ENCODE data around the gene FBXW5. TPM values are rescaled to one million over a fixed set of nuclear protein-coding genes. Genes with fewer than 3 reads are reported as not detected.

FBXW5 gene
- polyA plus RNA-seq, 3 donors from 2014 or later = 120 to 211 (median 120) TPM

DNA sequence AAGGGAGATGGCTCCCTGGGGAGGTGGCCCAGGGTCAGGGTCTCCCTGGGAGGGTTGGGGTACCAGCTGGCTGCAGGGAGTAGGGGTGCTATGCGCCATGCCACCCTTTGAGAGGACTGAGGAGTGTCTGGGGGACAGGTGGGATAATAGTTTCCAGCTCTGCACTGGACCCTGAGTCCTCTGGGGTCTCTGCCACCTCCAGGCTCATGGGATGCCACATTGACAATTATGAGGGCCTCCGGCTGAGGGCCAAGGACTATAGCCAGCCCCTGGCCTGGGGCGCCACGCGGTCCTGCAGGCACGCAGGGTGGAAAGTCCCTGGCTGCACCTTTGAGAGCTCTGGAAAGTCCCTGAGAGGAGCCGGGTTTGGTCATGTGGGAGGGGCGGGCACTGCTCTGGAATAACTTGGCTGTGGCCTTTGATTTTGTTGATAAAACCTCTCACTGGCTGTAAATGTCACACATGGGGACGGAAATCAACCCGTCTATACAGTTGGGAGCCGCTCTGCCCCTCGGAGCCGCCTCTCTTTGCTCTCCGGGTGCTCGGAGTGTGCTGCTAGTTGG is 42.2 kb downstream of the FBXW5 start:
- Mint-ChIP-seq H3K27ac (peak overlapping the region; percentile 84 to 93 (median 87)), H3K4me3 (peak overlapping the region; percentile 36 to 73 (median 50)), H3K9me3 (no peaks in the 10 kb centered on the region), H3K36me3 (peaks cover 3 to 13% (median 4%) of the 10 kb centered on the region in 3 donors), H3K27me3 (ENCODE audit: low read depth in 3 of 3) (no peaks in the 10 kb centered on the region), H3K4me1 (peaks cover 27 to 28% of the 10 kb centered on the region in 2 donors)
- DNase-seq = peak; percentile 62 to 67 (median 64)

DNA sequence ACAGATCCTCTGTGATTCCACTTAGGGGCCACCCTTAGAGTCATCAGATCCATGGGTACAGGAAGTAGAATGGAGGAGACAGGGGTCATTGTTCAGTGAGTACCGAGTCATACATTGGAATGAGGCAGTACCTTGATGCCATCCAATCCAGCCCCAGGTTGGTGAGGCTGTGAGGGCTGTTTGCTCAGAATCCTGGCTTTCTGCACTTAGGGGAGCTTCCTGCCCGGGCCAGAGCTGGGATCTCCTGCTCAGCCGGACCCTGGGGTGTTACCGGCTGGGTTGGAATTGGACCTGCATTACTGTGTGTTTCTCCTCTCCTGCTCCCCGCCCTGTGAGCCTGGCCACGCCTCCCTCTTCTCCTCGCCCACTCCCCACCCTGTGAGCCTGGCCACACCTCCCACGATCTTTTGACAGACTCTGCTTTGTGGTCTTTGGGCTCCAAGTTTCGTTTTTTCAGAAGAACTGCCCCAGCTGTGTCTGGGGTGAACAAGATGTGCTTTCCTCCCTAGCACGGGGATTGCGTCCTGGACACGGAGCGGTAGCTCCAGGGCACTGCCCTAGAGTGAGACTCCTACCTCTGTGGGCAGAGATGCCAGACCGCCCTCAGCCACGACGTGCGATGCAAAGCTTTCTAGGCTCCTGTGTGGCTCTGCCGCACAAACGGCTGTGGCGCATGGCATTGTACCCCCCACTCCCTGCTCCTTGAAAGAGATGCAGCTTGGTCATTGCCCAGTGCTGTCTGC is 42.9 kb downstream of the FBXW5 start:
- H3K36me3 Mint-ChIP-seq = peaks cover 3 to 13% (median 4%) of the 10 kb centered on the region in 3 donors
- peak overlapping the region in 3 of 5 donors; percentile 21 to 73 (median 36) for H3K4me3 Mint-ChIP-seq
- H3K27me3 Mint-ChIP-seq (ENCODE audit: low read depth in 3 of 3) = peaks cover 0 to 2% (median 0%) of the 10 kb centered on the region in 3 donors
- H3K9me3 Mint-ChIP-seq = no peaks in the 10 kb centered on the region
- DNase-seq = peak in 2 of 3 donors; percentile 22 to 37
- peaks cover 32 to 33% of the 10 kb centered on the region in 2 donors for H3K4me1 Mint-ChIP-seq
- peak overlapping the region; percentile 84 to 93 (median 87) for H3K27ac Mint-ChIP-seq

DNA sequence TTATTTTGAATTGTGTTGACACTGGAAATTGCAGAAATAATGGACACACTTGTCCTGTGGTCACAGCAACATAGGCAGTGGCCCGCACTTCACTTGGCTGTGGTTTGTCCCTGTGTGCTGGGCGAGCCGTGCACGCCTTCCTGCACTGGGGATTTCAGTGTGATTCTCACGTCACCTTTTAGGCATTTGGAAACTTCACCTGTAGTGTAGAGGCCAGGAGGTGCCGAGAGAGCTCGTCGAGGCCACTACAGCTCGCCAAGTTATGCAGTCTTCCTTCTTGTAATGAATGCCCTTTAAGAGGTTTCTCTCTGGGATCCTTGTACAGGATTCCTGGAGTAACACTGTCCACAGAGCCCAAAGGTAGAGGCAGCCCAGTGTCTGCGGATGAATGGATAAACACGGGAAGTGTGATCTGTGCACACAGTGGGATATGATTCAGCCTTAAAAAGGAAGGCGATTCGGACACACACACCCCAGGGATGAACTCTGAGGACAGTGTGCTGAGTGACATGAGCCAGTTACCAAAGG is 43.5 kb downstream of the FBXW5 start:
- peaks cover 0 to 2% (median 0%) of the 10 kb centered on the region in 3 donors for H3K27me3 Mint-ChIP-seq (ENCODE audit: low read depth in 3 of 3)
- peaks cover 3 to 10% (median 4%) of the 10 kb centered on the region in 3 donors for H3K36me3 Mint-ChIP-seq
- DNase-seq = no peak
- H3K4me3 Mint-ChIP-seq = peak overlapping the region in 2 of 5 donors; percentile 21 to 73
- H3K4me1 Mint-ChIP-seq = peaks cover 32 to 35% of the 10 kb centered on the region in 2 donors
- H3K9me3 Mint-ChIP-seq = no peaks in the 10 kb centered on the region
- peak overlapping the region; percentile 84 to 93 (median 87) for H3K27ac Mint-ChIP-seq

DNA sequence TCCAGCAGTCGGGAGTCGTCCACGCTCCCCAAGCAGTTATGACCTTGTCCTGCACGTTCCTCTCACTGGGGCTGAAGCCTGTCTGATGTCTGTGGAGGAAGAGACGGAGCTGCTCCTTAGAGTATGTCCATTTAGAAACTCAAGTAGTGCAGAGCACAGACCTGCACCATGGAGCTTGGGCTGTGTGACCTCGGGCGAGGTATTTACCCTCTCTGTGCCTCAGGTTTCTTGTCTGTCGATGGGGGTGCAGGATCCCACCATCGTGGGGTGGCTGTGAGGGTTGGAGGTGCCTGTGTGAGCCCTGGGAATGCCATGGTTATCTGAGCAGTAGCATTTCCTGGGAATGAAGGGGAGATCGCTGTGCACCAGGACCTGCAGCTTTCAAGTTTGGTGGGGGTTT is 44.0 kb downstream of the FBXW5 start:
- peaks cover 3 to 9% (median 4%) of the 10 kb centered on the region in 3 donors for H3K36me3 Mint-ChIP-seq

DNA sequence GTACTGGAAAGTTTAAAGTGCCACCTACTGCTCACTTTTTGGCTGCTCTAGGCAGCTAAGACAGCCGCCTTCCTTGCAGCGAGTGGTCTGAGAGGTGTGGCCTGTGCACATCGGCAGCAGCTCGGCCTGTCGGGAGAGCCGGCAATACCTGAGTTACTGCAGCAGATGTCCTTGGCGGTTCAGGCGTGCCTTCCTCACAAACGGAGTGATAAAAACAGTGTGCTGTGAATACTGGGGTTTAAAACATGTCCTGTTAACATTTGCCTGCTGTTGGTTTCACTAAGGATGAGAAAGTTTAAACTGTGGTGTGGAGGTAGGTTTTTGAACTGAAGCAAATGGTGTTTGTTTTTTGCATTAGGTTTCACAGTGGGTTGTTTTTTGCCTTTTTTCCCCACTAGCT is 45.3 kb downstream of the FBXW5 start:
- no peak overlapping the region for H3K4me3 Mint-ChIP-seq
- peaks cover 3 to 9% (median 4%) of the 10 kb centered on the region in 3 donors for H3K36me3 Mint-ChIP-seq
- H3K27ac Mint-ChIP-seq = peak overlapping the region in 1 of 6 donors; percentile 34
- H3K27me3 Mint-ChIP-seq (ENCODE audit: low read depth in 3 of 3) = peaks cover 0 to 2% (median 0%) of the 10 kb centered on the region in 3 donors
- no peak for DNase-seq
- peaks cover 36 to 41% of the 10 kb centered on the region in 2 donors for H3K4me1 Mint-ChIP-seq
- no peaks in the 10 kb centered on the region for H3K9me3 Mint-ChIP-seq

More for the DNA sequence above, 44.0 kb downstream of the FBXW5 start:
- no peak overlapping the region for H3K4me3 Mint-ChIP-seq
- H3K27ac Mint-ChIP-seq = peak overlapping the region in 4 of 6 donors; percentile 40 to 85 (median 84)
- no peaks in the 10 kb centered on the region for H3K9me3 Mint-ChIP-seq
- peaks cover 32 to 35% of the 10 kb centered on the region in 2 donors for H3K4me1 Mint-ChIP-seq
- DNase-seq = no peak
- peaks cover 0 to 2% (median 0%) of the 10 kb centered on the region in 3 donors for H3K27me3 Mint-ChIP-seq (ENCODE audit: low read depth in 3 of 3)

DNA sequence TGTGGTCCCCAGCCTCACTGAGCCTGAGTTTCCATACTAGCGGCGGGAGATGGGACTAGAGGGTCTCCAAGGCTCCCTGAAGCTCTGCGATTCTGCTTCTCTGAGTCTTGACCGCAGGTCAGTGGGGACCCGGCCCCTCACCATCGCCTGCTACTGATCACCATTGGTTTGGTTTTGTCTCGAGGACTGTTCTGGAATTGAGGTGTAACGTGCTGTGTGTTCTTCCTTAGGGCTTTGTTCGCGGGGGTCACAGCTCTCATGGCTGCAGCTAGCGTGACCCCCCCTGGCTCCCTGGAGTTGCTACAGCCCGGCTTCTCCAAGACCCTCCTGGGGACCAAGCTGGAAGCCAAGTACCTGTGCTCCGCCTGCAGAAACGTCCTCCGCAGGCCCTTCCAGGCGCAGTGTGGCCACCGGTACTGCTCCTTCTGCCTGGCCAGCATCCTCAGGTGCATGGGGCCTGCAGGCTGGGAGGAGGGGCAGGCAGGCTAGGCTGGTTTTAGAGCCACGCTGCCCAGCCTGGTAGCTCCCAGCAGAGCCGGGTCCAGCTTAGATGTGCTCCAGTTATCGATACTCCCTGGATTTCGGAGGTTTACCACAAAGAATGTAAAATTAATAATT is 45.9 kb downstream of the FBXW5 start:
- H3K36me3 Mint-ChIP-seq = peaks cover 3 to 9% (median 4%) of the 10 kb centered on the region in 3 donors
- no peak for DNase-seq
- peak overlapping the region in 1 of 6 donors; percentile 51 for H3K27ac Mint-ChIP-seq
- no peaks in the 10 kb centered on the region for H3K9me3 Mint-ChIP-seq
- peaks cover 0 to 2% (median 0%) of the 10 kb centered on the region in 3 donors for H3K27me3 Mint-ChIP-seq (ENCODE audit: low read depth in 3 of 3)
- H3K4me1 Mint-ChIP-seq = peaks cover 35 to 42% of the 10 kb centered on the region in 2 donors
- no peak overlapping the region for H3K4me3 Mint-ChIP-seq

DNA sequence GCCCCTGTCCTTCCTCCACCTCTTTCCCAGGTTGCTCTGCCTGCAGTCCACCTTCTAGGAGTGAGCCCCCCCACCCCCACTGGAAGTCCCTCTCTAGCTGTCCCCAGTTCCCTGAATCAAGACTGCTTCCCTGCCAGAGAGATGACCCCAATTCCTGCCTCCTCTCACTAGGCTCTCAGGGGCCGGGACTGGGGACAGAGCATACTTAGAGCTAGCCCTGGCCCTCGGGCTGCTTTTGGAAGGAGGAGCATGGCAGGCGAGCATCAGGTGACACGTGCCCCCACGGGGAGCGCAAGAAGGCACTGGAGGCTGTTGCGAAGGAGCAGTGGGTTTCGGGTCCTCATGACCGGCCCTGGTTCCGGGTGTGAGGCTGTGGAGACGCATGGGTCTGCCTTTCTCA is 48.5 kb downstream of the FBXW5 start:
- H3K27me3 Mint-ChIP-seq (ENCODE audit: low read depth in 3 of 3) = peaks cover 0 to 2% (median 1%) of the 10 kb centered on the region in 3 donors
- no peak overlapping the region for H3K4me3 Mint-ChIP-seq
- H3K36me3 Mint-ChIP-seq = peaks cover 3 to 6% (median 4%) of the 10 kb centered on the region in 3 donors
- no peak for DNase-seq
- H3K4me1 Mint-ChIP-seq = peaks cover 16 to 22% of the 10 kb centered on the region in 2 donors
- H3K27ac Mint-ChIP-seq = peak overlapping the region in 1 of 6 donors; percentile 55
- no peaks in the 10 kb centered on the region for H3K9me3 Mint-ChIP-seq

DNA sequence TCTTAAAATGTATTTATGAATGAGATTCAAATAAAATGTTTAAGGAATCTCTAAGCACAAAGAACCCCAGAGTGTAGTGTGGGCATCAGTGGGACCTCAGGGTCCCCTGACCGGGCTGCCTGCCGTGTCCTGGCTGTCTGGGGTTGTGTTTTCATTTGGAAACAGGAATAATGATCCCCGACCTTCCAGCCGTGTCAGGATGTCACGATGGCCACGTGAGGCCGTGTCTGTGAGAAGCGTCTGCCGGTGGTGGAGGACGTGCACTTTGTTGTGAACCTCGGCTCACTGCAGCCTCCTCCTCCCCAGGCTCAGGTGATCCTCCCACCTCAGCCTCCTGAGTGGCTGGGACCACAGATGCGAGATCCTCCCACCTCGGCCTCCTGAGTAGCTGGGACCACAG is 53.9 kb downstream of the FBXW5 start:
- Mint-ChIP-seq H3K4me1 (peaks cover 23% of the 10 kb centered on the region in 2 donors), H3K36me3 (no peaks in the 10 kb centered on the region), H3K9me3 (no peaks in the 10 kb centered on the region), H3K27ac (no peak overlapping the region), H3K27me3 (ENCODE audit: low read depth in 3 of 3) (peaks cover 0 to 5% (median 0%) of the 10 kb centered on the region in 3 donors), H3K4me3 (no peak overlapping the region)
- DNase-seq = no peak

Other genes with a start within 250 kb of the FBXW5 start
- gene DIPK1B, start 232.2 kb downstream of the FBXW5 start, polyA plus RNA-seq = under 1 TPM in 1 of 3 donors, not detected in 2; 0.19 TPM
- gene LCN10, start 201.8 kb downstream of the FBXW5 start, polyA plus RNA-seq = not detected
- gene LCN6, start 196.2 kb downstream of the FBXW5 start, polyA plus RNA-seq = not detected
- gene LCN8, start 186.5 kb downstream of the FBXW5 start, polyA plus RNA-seq = under 1 TPM in 1 of 3 donors, not detected in 2; 0.62 TPM
- not detected for gene LCN15, start 180.2 kb downstream of the FBXW5 start, polyA plus RNA-seq
- gene TMEM141, start 153.4 kb downstream of the FBXW5 start, polyA plus RNA-seq = 10 to 100 TPM; 61.2 to 83.3 (median 62.1) TPM
- gene CCDC183, start 148.4 kb downstream of the FBXW5 start, polyA plus RNA-seq = under 1 TPM; 0.37 to 0.46 (median 0.40) TPM
- gene RABL6, start 136.8 kb downstream of the FBXW5 start, polyA plus RNA-seq = 10 to 100 TPM in 2 of 3 donors, 1 to 10 TPM in 1; 5.4 to 24.6 (median 11.0) TPM
- under 1 TPM; 0.09 to 1.00 (median 0.82) TPM for gene AJM1, start 102.3 kb downstream of the FBXW5 start, polyA plus RNA-seq
- gene PHPT1, start 95.3 kb downstream of the FBXW5 start, polyA plus RNA-seq = 100 to 1,000 TPM; 127 to 212 (median 166) TPM
- under 1 TPM in 1 of 3 donors, not detected in 2; 0.19 TPM for gene MAMDC4, start 92.4 kb downstream of the FBXW5 start, polyA plus RNA-seq
- 100 to 1,000 TPM; 309 to 463 (median 411) TPM for gene EDF1, start 78.4 kb downstream of the FBXW5 start, polyA plus RNA-seq
- 10 to 100 TPM in 2 of 3 donors, 1 to 10 TPM in 1; 7.6 to 32.7 (median 11.0) TPM for gene TRAF2, start 58.2 kb downstream of the FBXW5 start, polyA plus RNA-seq
- 1 to 10 TPM; 1.7 to 5.1 (median 2.1) TPM for gene C8G, start 505 bp upstream of the FBXW5 start, polyA plus RNA-seq
- gene LCN12, start 7.5 kb upstream of the FBXW5 start, polyA plus RNA-seq = not detected
- 100 to 1,000 TPM in 2 of 3 donors, 10 to 100 TPM in 1; 93.2 to 201 (median 164) TPM for gene PTGDS, start 32.8 kb upstream of the FBXW5 start, polyA plus RNA-seq
- gene LCNL1, start 38.3 kb upstream of the FBXW5 start, polyA plus RNA-seq = not detected
- gene PAXX, start 47.7 kb upstream of the FBXW5 start, polyA plus RNA-seq = 100 to 1,000 TPM; 135 to 207 (median 182) TPM
- gene CLIC3, start 51.8 kb upstream of the FBXW5 start, polyA plus RNA-seq = 100 to 1,000 TPM; 673 to 911 (median 762) TPM
- gene ABCA2, start 83.5 kb upstream of the FBXW5 start, polyA plus RNA-seq = 10 to 100 TPM in 1 of 3 donors, 1 to 10 TPM in 2; 2.2 to 34.5 (median 6.3) TPM
- gene FUT7, start 87.3 kb upstream of the FBXW5 start, polyA plus RNA-seq = 10 to 100 TPM; 20.6 to 33.0 (median 25.6) TPM
- gene NPDC1, start 101.4 kb upstream of the FBXW5 start, polyA plus RNA-seq = 1 to 10 TPM in 2 of 3 donors, under 1 TPM in 1; 0.36 to 1.4 (median 1.1) TPM
- gene ENTPD2, start 109.3 kb upstream of the FBXW5 start, polyA plus RNA-seq = not detected
- under 1 TPM; 0.06 to 0.95 (median 0.39) TPM for gene SAPCD2, start 125.8 kb upstream of the FBXW5 start, polyA plus RNA-seq
- gene UAP1L1, start 132.8 kb upstream of the FBXW5 start, polyA plus RNA-seq = 1 to 10 TPM; 1.3 to 1.4 (median 1.4) TPM
- gene MAN1B1, start 142.2 kb upstream of the FBXW5 start, polyA plus RNA-seq = 10 to 100 TPM; 59.7 to 71.8 (median 66.1) TPM
- gene DPP7, start 170.0 kb upstream of the FBXW5 start, polyA plus RNA-seq = 100 to 1,000 TPM; 136 to 176 (median 168) TPM
- not detected for gene GRIN1, start 194.4 kb upstream of the FBXW5 start, polyA plus RNA-seq
- 1 to 10 TPM in 1 of 3 donors, under 1 TPM in 1, not detected in 1; 0.22 to 2.1 TPM for gene LRRC26, start 225.3 kb upstream of the FBXW5 start, polyA plus RNA-seq
- gene TMEM210, start 227.3 kb upstream of the FBXW5 start, polyA plus RNA-seq = not detected
- 1 to 10 TPM; 4.2 to 7.0 (median 5.3) TPM for gene ANAPC2, start 243.8 kb upstream of the FBXW5 start, polyA plus RNA-seq
- 100 to 1,000 TPM; 164 to 191 (median 181) TPM for gene SSNA1, start 243.9 kb upstream of the FBXW5 start, polyA plus RNA-seq